Testis (tissue), 2 donors: Measurements from ENCODE around the gene PTPN12.

ENCODE experiments used
- POLR2A ChIP-seq: fragments of 450-650 bp; IDR thresholded peaks from one replicate; pipeline ENCODE4 v1.6.1; 2017; ENCODE audit warnings: antibody characterized with exemption, mild to moderate bottlenecking, moderate library complexity
- TF ChIP-seq, protein P1 (sequence below), 3 experiments: fragments of 450-650 bp in 2 of 3; fragments of 200-600 bp in 1 of 3; sonication (generic) in 1 of 3; IDR thresholded peaks; one replicate each; pipeline ENCODE4 v1.5.1; 2016 to 2019; ENCODE audit warnings: antibody characterized with exemption in 3 of 3, mild to moderate bottlenecking in 2 of 3, moderate library complexity in 1 of 3

DNA sequence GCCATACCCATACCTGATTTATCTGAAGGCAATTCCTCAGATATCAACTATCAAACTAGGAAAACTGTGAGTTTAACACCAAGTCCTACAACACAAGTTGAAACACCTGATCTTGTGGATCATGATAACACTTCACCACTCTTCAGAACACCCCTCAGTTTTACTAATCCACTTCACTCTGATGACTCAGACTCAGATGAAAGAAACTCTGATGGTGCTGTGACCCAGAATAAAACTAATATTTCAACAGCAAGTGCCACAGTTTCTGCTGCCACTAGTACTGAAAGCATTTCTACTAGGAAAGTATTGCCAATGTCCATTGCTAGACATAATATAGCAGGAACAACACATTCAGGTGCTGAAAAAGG is 90.2 kb downstream of the PTPN12 start:
- TF ChIP-seq, protein P1, sequence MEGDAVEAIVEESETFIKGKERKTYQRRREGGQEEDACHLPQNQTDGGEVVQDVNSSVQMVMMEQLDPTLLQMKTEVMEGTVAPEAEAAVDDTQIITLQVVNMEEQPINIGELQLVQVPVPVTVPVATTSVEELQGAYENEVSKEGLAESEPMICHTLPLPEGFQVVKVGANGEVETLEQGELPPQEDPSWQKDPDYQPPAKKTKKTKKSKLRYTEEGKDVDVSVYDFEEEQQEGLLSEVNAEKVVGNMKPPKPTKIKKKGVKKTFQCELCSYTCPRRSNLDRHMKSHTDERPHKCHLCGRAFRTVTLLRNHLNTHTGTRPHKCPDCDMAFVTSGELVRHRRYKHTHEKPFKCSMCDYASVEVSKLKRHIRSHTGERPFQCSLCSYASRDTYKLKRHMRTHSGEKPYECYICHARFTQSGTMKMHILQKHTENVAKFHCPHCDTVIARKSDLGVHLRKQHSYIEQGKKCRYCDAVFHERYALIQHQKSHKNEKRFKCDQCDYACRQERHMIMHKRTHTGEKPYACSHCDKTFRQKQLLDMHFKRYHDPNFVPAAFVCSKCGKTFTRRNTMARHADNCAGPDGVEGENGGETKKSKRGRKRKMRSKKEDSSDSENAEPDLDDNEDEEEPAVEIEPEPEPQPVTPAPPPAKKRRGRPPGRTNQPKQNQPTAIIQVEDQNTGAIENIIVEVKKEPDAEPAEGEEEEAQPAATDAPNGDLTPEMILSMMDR (IDR thresholded peaks at IDR 0.05) = no peak
- TF ChIP-seq POLR2A = no peak
